ENCODE data around the gene SETD4. TPM values are rescaled to one million over a fixed set of nuclear protein-coding genes. Genes with fewer than 3 reads are reported as not detected.

SETD4 gene
- total RNA-seq, 1 donor from 2014 or later, result 45.8 TPM

GRCh38 chr21:35988416-35989137 is 71.7 kb downstream of the SETD4 start:
- H3K27me3 Mint-ChIP-seq, result peaks cover 6% of the 10 kb centered on the region
- no peak overlapping the region for H3K4me3 Mint-ChIP-seq (ENCODE audit: low read depth)
- H3K27ac Mint-ChIP-seq, result peak overlapping the region; percentile 87
- H3K36me3 Mint-ChIP-seq (ENCODE audit: insufficient read depth), result no peaks in the 10 kb centered on the region
- H3K9me3 Mint-ChIP-seq (ENCODE audit: low read depth), result no peaks in the 10 kb centered on the region
- TF ChIP-seq CTCF (IDR thresholded peaks at IDR 0.05; ENCODE audit: unreplicated experiment), result no peak
- DNase-seq (ENCODE audit: low spot score, unreplicated experiment), result no peak
- peaks cover 44% of the 10 kb centered on the region for H3K4me1 Mint-ChIP-seq (ENCODE audit: low read depth)

GRCh38 chr21:35987475-35987874 is 72.9 kb downstream of the SETD4 start:
- H3K4me3 Mint-ChIP-seq (ENCODE audit: low read depth), result no peak overlapping the region
- H3K27ac Mint-ChIP-seq, result peak overlapping the region; percentile 84
- no peaks in the 10 kb centered on the region for H3K9me3 Mint-ChIP-seq (ENCODE audit: low read depth)
- H3K4me1 Mint-ChIP-seq (ENCODE audit: low read depth), result peaks cover 45% of the 10 kb centered on the region
- H3K36me3 Mint-ChIP-seq (ENCODE audit: insufficient read depth), result no peaks in the 10 kb centered on the region
- TF ChIP-seq CTCF (IDR thresholded peaks at IDR 0.05; ENCODE audit: unreplicated experiment), result no peak
- DNase-seq (ENCODE audit: low spot score, unreplicated experiment), result no peak
- H3K27me3 Mint-ChIP-seq, result peaks cover 6% of the 10 kb centered on the region

GRCh38 chr21:35984654-35985361 is 75.5 kb downstream of the SETD4 start:
- peak; percentile 46 for TF ChIP-seq CTCF (IDR thresholded peaks at IDR 0.05; ENCODE audit: unreplicated experiment)
- Mint-ChIP-seq H3K27ac (peak overlapping the region; percentile 27), H3K36me3 (ENCODE audit: insufficient read depth) (no peaks in the 10 kb centered on the region), H3K4me3 (ENCODE audit: low read depth) (no peak overlapping the region), H3K4me1 (ENCODE audit: low read depth) (peaks cover 48% of the 10 kb centered on the region), H3K9me3 (ENCODE audit: low read depth) (no peaks in the 10 kb centered on the region), H3K27me3 (no peaks in the 10 kb centered on the region)
- DNase-seq (ENCODE audit: low spot score, unreplicated experiment), result no peak

Other genes starting within 250 kb of the SETD4 start
- 13.2 and 13.5 TPM in 2 replicates for gene CBR1, start 9.5 kb upstream of the SETD4 start, total RNA-seq
- not detected in 2 replicates for gene CBR3, start 74.6 kb upstream of the SETD4 start, total RNA-seq
- 47.7 and 57.4 TPM in 2 replicates for gene DOP1B, start 96.3 kb upstream of the SETD4 start, total RNA-seq

Measured in progenitor cell of endocrine pancreas (in vitro differentiated cells).